ENCODE results near the gene TIA1.

GRCh38 chr2:70211595-70211994, 36.8 kb downstream of the TIA1 start:
- TF ChIP-seq, protein P1, sequence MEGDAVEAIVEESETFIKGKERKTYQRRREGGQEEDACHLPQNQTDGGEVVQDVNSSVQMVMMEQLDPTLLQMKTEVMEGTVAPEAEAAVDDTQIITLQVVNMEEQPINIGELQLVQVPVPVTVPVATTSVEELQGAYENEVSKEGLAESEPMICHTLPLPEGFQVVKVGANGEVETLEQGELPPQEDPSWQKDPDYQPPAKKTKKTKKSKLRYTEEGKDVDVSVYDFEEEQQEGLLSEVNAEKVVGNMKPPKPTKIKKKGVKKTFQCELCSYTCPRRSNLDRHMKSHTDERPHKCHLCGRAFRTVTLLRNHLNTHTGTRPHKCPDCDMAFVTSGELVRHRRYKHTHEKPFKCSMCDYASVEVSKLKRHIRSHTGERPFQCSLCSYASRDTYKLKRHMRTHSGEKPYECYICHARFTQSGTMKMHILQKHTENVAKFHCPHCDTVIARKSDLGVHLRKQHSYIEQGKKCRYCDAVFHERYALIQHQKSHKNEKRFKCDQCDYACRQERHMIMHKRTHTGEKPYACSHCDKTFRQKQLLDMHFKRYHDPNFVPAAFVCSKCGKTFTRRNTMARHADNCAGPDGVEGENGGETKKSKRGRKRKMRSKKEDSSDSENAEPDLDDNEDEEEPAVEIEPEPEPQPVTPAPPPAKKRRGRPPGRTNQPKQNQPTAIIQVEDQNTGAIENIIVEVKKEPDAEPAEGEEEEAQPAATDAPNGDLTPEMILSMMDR (conservative IDR thresholded peaks at IDR 0.05; ENCODE audit: low read length) = no peak
- no peak for TF ChIP-seq EZH2phosphoT487 (IDR thresholded peaks at IDR 0.05; ENCODE audit: borderline replicate concordance, low read depth, low read length)
